Astrocyte of the cerebellum (primary cell): ENCODE measurements around the gene DEPDC4.
A peak's percentile ranks its signal among the peaks of the same experiment; 100 is the strongest.
"Not testable (repeated sequence)": the region's sequence is repeated elsewhere in the genome, so short reads cannot be mapped to it uniquely, and the experiment has no call there.

Source experiments
- DNase-seq: peaks from one replicate; pipeline ENCODE4 v3.0.0-alpha.2; 2011; ENCODE audit warnings: low read depth
- H3K4me3 ChIP-seq: 2 replicates; pipeline ENCODE4 v1.5.1; 2011; ENCODE audit warnings: mild to moderate bottlenecking, low read depth, low read length, moderate library complexity
- CTCF ChIP-seq: IDR thresholded peaks from 2 replicates; pipeline ENCODE4 v1.5.1; 2012; ENCODE audit warnings: low read length, low read depth, moderate library complexity, mild to moderate bottlenecking; ENCODE audit errors: missing control alignments
- in situ Hi-C: cut with HindIII; loops from 2 replicates; pipeline ENCODE4 v1.10.0; 2017; ENCODE audit warnings: low sequenced_read_pairs

Gene DEPDC4

DNA sequence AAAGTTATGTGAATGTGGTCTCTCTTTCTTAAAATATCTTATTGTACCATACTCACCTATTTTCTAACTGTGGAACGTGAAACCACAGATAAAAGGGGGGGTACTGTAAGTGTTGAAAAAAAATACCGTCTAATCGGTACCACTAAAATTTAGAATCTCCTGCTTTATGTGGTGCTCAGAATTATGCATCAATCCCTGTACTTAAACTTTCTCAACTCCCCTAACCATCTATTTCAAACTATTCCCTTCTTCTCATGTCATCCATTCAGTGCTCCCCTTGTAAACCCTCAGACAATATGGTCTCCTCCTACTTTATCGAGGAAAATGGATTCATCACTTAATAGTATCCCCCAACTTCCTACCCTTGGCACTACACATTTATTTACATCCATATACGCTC is 23.7 kb downstream of the DEPDC4 start:
- H3K4me3 ChIP-seq, result no peak overlapping the region
- in situ Hi-C loops, result no loop called here
- TF ChIP-seq CTCF, result no peak
- DNase-seq, result no peak

GRCh38 chr12:100239589-100239988 is 27.3 kb downstream of the DEPDC4 start:
- TF ChIP-seq CTCF, result no peak
- no peak for DNase-seq
- in situ Hi-C loops, result no loop called here
- H3K4me3 ChIP-seq, result no peak overlapping the region

DNA sequence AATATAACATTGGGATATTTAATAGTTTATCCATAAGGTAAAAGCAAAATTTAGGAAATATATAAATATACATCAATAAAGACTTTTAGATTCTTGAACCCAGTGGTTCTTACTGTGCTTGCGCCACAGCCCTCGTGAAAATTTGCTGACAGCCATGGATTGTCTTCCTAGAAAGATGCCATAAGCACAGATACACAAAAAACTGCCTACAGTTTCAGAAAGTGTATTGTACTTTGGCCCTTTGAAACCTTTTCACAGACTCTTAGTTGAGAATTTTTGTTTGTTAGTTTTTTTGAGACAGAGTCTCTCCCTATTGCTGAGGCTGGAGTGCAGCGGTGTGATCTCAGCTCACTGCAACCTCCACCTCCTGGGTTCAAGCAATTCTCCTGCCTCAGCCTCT is 28.1 kb downstream of the DEPDC4 start:
- no peak for TF ChIP-seq CTCF
- no peak for DNase-seq
- no peak overlapping the region for H3K4me3 ChIP-seq
- in situ Hi-C loops, result no loop called here

DNA sequence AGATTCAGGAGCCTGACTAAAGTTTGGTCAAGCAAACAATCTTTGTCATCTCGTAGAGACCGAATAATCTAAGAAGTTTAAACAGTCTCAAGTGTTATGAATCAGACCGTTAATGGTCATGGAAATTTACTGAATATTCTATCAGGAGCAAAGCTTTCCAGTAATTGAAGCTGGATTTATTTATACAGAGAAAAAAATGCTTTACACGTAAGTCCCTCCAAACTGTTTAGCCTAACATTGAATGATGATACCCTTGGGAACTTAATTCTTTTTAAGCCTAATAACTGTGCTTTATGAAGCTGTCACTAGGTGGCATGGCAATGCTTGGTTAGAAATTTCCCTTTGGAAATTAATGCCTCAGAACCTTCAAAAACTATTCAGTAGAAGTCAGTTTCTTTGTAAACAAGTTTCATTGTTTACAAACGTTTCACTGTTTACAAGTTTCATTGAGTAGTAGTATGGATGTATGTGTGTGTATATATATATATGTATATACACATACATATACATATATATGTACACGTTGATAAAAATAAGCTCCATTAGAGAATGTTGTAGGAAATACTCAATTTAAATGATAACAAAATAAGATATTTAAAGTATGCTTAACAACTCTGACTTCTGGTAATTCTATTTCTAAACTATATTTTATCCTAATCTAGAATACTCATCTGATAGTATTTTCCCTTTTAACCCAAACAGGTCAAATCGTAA is 32.1 kb downstream of the DEPDC4 start:
- in situ Hi-C loops, result no loop called here
- H3K4me3 ChIP-seq, result no peak overlapping the region
- peak; percentile 70 for TF ChIP-seq CTCF
- DNase-seq, result peak; percentile 37

GRCh38 chr12:100234166-100234565 is 32.7 kb downstream of the DEPDC4 start:
- no peak for TF ChIP-seq CTCF
- in situ Hi-C loops, result no loop called here
- H3K4me3 ChIP-seq, result no peak overlapping the region
- no peak for DNase-seq

DNA sequence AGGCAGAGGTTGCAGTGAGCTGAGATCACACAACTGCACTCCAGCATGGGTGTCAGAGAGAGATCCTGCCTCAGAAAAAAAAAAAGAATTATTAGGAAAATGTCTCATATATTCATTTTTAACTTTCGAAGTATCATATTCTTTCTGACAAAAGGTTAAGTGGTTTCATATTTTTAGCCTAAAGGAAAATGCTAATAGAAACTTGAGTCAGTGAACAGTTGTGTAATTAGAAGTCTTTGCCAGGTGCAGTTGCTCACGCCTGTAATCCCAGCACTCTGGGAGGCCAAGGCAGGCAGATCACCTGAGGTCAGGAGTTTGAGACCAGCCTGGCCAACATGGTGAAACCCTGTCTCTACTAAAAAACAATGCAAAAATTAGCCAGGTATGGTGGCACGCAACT is 35.0 kb downstream of the DEPDC4 start:
- DNase-seq, H3K4me3 ChIP-seq, in situ Hi-C loops: not testable (repeated sequence)

DNA sequence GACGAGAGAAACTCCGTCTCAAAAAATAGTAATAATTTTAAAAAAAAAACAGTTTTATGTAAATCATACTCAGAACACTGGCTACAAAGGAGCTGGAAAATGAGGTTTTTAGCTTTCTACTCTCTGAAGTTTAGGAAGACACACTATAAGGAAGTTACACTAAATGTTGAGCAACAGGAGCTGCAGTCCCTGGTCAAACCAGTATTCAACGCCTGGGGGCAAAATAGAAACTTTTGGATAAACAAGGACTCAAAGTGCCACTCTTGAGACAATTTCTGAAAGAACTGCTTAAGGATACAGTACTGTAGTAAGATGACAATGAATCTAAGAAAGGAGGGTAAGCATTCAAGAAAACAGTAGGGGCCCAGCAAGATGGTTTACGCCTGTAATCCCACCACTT is 37.0 kb downstream of the DEPDC4 start:
- DNase-seq, result no peak
- no peak for TF ChIP-seq CTCF
- in situ Hi-C loops, result no loop called here
- no peak overlapping the region for H3K4me3 ChIP-seq
